PC-3 (cell line): ENCODE results near the gene LMCD1. TPM values are rescaled to one million over a fixed set of nuclear protein-coding genes. Genes with fewer than 3 reads are reported as not detected.
A peak's percentile ranks its signal among the peaks of the same experiment; 100 is the strongest.

ENCODE experiments used
- ATAC-seq: fragments of 200-7000 bp; cut with Tn5 transposase; 2 replicates; pipeline ENCODE4 v1.9.1; 2020; ENCODE audit warnings: mild to moderate bottlenecking, moderate library complexity
- Bru-seq: library from RNA; stranded (reverse); fragments of 400-500 nt; gene quantifications from one replicate; lab custom pipeline; 2021; lab: Mats Ljungman, UMichigan
- BruChase-seq, 2 experiments: library from RNA; stranded (reverse); fragments of 400-500 nt; gene quantifications; one replicate each; lab custom pipeline; 2021; lab: Mats Ljungman, UMichigan
- BruUV-seq: library from RNA; stranded (reverse); fragments of 400-500 nt; replicated peaks from 2 replicates; lab custom pipeline; 2021; lab: Mats Ljungman, UMichigan
- CTCF ChIA-PET: fragments of 300-600 bp; sonication (Branson Sonifier 250); formaldehyde crosslinking; loops from one replicate; lab custom pipeline; 2022; ENCODE audit warnings: antibody characterized with exemption; lab: Charles Lee
- POLR2A ChIA-PET: fragments of 300-600 bp; sonication (Branson Sonifier 250); formaldehyde crosslinking; loops from one replicate; lab custom pipeline; 2022; ENCODE audit warnings: antibody characterized with exemption; ENCODE audit not compliant: unreplicated experiment; lab: Charles Lee
- DNase-seq: peaks from one replicate; pipeline ENCODE4 v3.0.0-alpha.2; 2015
- H2AFZ ChIP-seq: fragments of 300-600 bp; sonication (generic); 2 replicates; pipeline ENCODE4 v1.6.0; 2016; ENCODE audit warnings: antibody characterized with exemption, low read length
- H3F3A ChIP-seq: fragments of 300-600 bp; sonication (generic); one replicate; pipeline ENCODE4 v1.6.0; 2017; ENCODE audit warnings: antibody characterized with exemption, low read length, control low read depth, mild to moderate bottlenecking; ENCODE audit not compliant: unreplicated experiment
- H3K27ac ChIP-seq: fragments of 300-600 bp; sonication (generic); 2 replicates; pipeline ENCODE4 v1.5.1; 2016; ENCODE audit warnings: mild to moderate bottlenecking, low read length
- H3K27me3 ChIP-seq: fragments of 300-600 bp; sonication (generic); 2 replicates; pipeline ENCODE4 v1.6.1; 2016; ENCODE audit warnings: low read length, mixed read lengths
- H3K36me3 ChIP-seq: fragments of 300-600 bp; sonication (generic); 2 replicates; pipeline ENCODE4 v1.6.1; 2016; ENCODE audit warnings: low read depth, mixed run types, low read length, mixed read lengths
- H3K4me1 ChIP-seq: fragments of 300-600 bp; sonication (generic); 2 replicates; pipeline ENCODE4 v1.5.1; 2016; ENCODE audit warnings: low read length; ENCODE audit not compliant: insufficient read depth
- H3K4me2 ChIP-seq: fragments of 300-600 bp; sonication (generic); 2 replicates; pipeline ENCODE4 v1.6.0; 2016; ENCODE audit warnings: low read length
- H3K4me3 ChIP-seq: fragments of 300-600 bp; sonication (generic); 2 replicates; pipeline ENCODE4 v1.5.1; 2016; ENCODE audit warnings: mild to moderate bottlenecking, low read length, mixed read lengths
- H3K79me2 ChIP-seq: fragments of 300-600 bp; sonication (generic); 2 replicates; pipeline ENCODE4 v1.6.1; 2017; ENCODE audit warnings: low read length, mixed read lengths
- H3K9ac ChIP-seq: fragments of 300-600 bp; sonication (generic); 2 replicates; pipeline ENCODE4 v1.6.0; 2016; ENCODE audit warnings: mild to moderate bottlenecking, low read length
- H3K9me2 ChIP-seq: fragments of 300-600 bp; sonication (generic); replicated peaks from 2 replicates; pipeline ENCODE4 v1.6.1; 2016; ENCODE audit warnings: mixed run types, low read length, mixed read lengths
- H3K9me3 ChIP-seq: fragments of 300-600 bp; sonication (generic); 2 replicates; pipeline ENCODE4 v1.6.1; 2016; ENCODE audit warnings: low read length, mixed read lengths
- H4K20me1 ChIP-seq: fragments of 300-600 bp; sonication (generic); 2 replicates; pipeline ENCODE4 v1.6.1; 2016; ENCODE audit warnings: low read length, mixed read lengths
- EZH2 ChIP-seq: fragments of 300-600 bp; sonication (generic); IDR thresholded peaks from one replicate; pipeline ENCODE4 v1.6.1; 2017; ENCODE audit warnings: antibody characterized with exemption, mild to moderate bottlenecking, low read length; ENCODE audit not compliant: unreplicated experiment
- EZH2phosphoT487 ChIP-seq: fragments of 300-600 bp; sonication (generic); IDR thresholded peaks from 2 replicates; pipeline ENCODE4 v1.6.1; 2018; ENCODE audit warnings: mild to moderate bottlenecking, antibody characterized with exemption, low read length, borderline replicate concordance
- intact Hi-C: fragments of 100-400 bp; cut with micrococcal nuclease; formaldehyde crosslinking; loops from 2 replicates; pipeline ENCODE4 v1.9.0; 2023
- long read RNA-seq: library from polyadenylated mRNA; unstranded; transcript quantifications from one replicate; pipeline ENCODE4 v2.0.0, GENCODE V29; 2021; ENCODE audit not compliant: unreplicated experiment
- total RNA-seq: library from RNA; depleted of rRNA; stranded (reverse); fragments of >200 nt; gene quantifications from 2 replicates; pipeline ENCODE4 v1.2.3, GENCODE V29; 2014; rRNA removed
- TF ChIP-seq, protein P1 (sequence below): fragments of 300-600 bp; sonication (generic); conservative IDR thresholded peaks from 2 replicates; pipeline ENCODE4 v1.5.1; 2017; ENCODE audit warnings: antibody characterized with exemption, low read depth, mild to moderate bottlenecking, low read length

The LMCD1 gene, protein sequence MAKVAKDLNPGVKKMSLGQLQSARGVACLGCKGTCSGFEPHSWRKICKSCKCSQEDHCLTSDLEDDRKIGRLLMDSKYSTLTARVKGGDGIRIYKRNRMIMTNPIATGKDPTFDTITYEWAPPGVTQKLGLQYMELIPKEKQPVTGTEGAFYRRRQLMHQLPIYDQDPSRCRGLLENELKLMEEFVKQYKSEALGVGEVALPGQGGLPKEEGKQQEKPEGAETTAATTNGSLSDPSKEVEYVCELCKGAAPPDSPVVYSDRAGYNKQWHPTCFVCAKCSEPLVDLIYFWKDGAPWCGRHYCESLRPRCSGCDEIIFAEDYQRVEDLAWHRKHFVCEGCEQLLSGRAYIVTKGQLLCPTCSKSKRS
- total RNA-seq, result 8.2 and 9.1 TPM in 2 replicates
- Bru-seq, nascent RNA, result percentile 40 among the genes with signal in this experiment
- BruChase-seq, experiment 1, labeled RNA remaining after a 6-hour chase, result percentile 30 among the genes with signal in this experiment
- BruChase-seq, experiment 2, labeled RNA remaining after a 2-hour chase, result percentile 30 among the genes with signal in this experiment
- long read RNA-seq, full-length matches to known transcripts, result 3 of 5 reads
- long read RNA-seq, partial matches to known transcripts, result 2 of 5 reads
- long read RNA-seq, other reads (novel, unspliced or antisense), result 0 of 5 reads

- Histone ChIP-seq H3K36me3 (no peaks in the 10 kb centered on the region), H3K27ac (peak within 1 kb of the TSS; percentile 83), H3F3A (peaks cover 17% of the 10 kb centered on the region), H3K4me1 (peaks cover 89% of the 10 kb centered on the region), H3K27me3 (no peaks in the 10 kb centered on the region), H3K9ac (peak within 1 kb of the TSS; percentile 76), H3K4me3 (peak within 1 kb of the TSS; percentile 65), H4K20me1 (no peaks in the 10 kb centered on the region), H3K4me2 (peak within 1 kb of the TSS; percentile 89), H3K9me3 (no peaks in the 10 kb centered on the region), H3K9me2 (no peaks in the 10 kb centered on the region), H3K79me2 (no peaks in the 10 kb centered on the region), H2AFZ (peak within 1 kb of the TSS; percentile 82)
- CTCF ChIA-PET, result interaction anchor here (0.6 to 1.3 kb wide), 4 partner anchors 20 to 90 kb away, joined by 4 to 16 read pairs (median 4); no protein-coding TSS in a partner anchor
- intact Hi-C loops, result loop anchor here (1.0 kb wide), 4 partner anchors 18 to 368 kb away; no protein-coding TSS in a partner anchor
- POLR2A ChIA-PET, result interaction anchor here (0.5 to 1.7 kb wide), 7 partner anchors 9 to 918 kb away, joined by 3 to 13 read pairs (median 8); no protein-coding TSS in a partner anchor
- no peak for TF ChIP-seq EZH2phosphoT487
- TF ChIP-seq, protein P1, sequence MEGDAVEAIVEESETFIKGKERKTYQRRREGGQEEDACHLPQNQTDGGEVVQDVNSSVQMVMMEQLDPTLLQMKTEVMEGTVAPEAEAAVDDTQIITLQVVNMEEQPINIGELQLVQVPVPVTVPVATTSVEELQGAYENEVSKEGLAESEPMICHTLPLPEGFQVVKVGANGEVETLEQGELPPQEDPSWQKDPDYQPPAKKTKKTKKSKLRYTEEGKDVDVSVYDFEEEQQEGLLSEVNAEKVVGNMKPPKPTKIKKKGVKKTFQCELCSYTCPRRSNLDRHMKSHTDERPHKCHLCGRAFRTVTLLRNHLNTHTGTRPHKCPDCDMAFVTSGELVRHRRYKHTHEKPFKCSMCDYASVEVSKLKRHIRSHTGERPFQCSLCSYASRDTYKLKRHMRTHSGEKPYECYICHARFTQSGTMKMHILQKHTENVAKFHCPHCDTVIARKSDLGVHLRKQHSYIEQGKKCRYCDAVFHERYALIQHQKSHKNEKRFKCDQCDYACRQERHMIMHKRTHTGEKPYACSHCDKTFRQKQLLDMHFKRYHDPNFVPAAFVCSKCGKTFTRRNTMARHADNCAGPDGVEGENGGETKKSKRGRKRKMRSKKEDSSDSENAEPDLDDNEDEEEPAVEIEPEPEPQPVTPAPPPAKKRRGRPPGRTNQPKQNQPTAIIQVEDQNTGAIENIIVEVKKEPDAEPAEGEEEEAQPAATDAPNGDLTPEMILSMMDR, result no peak
- no peak for TF ChIP-seq EZH2
- no TSS peak for BruUV-seq
- DNase-seq (peak; percentile 97), ATAC-seq (peak; percentile 86)
Measured at GRCh38 chr3:8501371-8502131, at the start of gene LMCD1. Gene LMCD1 (plus strand): TSS chr3:8501823. CDS start chr3:8501939, 116 bp downstream.

GRCh38 chr3:8452112-8452511 is 49.5 kb upstream of the LMCD1 start:
- Histone ChIP-seq H3K4me1 (peaks cover 7% of the 10 kb centered on the region; the same call in 1 of the 2 replicates), H3K79me2 (no peaks in the 10 kb centered on the region), H3K36me3 (no peaks in the 10 kb centered on the region), H3K9ac (no peak overlapping the region), H3K9me3 (no peaks in the 10 kb centered on the region), H2AFZ (0 out of 2 replicates have a peak overlapping the region, but pooled peaks have one; percentile 13), H4K20me1 (no peaks in the 10 kb centered on the region), H3K9me2 (no peaks in the 10 kb centered on the region), H3F3A (no peaks in the 10 kb centered on the region), H3K4me2 (no peak overlapping the region), H3K27ac (no peak overlapping the region), H3K27me3 (no peaks in the 10 kb centered on the region), H3K4me3 (no peak overlapping the region)
- no peak for TF ChIP-seq EZH2phosphoT487
- CTCF ChIA-PET, result no interaction called here
- POLR2A ChIA-PET, result no interaction called here
- DNase-seq (no peak), ATAC-seq (no peak)
- intact Hi-C loops, result no loop called here
- no TSS peak for BruUV-seq

DNA sequence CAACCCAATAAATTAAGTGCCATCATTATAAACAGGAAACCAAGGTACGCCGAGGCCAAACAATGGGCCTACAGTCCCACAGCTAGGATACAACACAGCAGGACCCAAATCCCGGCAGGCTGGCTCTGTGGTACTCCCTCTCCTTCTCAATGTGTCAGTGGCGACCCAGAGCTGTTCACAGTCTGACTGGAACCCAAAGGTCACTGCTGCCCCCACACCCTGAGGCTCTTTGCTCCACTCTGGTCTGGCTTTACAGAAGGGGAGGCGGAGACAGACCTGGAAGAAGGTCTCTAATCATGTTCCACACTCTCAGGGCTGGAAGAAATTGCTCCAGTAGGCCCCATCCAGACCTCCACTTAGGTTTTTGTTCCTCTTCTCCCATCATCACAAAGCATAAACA is 48.5 kb upstream of the LMCD1 start:
- H2AFZ ChIP-seq, result no peak overlapping the region
- no peaks in the 10 kb centered on the region for H3K27me3 ChIP-seq
- intact Hi-C loops, result no loop called here
- no peak overlapping the region for H3K4me3 ChIP-seq
- no peak for ATAC-seq
- H3K9me3 ChIP-seq, result no peaks in the 10 kb centered on the region
- no peak overlapping the region for H3K9ac ChIP-seq
- H3K9me2 ChIP-seq, result no peaks in the 10 kb centered on the region
- H3K36me3 ChIP-seq, result no peaks in the 10 kb centered on the region
- no TSS peak for BruUV-seq
- no peak overlapping the region for H3K4me2 ChIP-seq
- no peak for DNase-seq
- no peaks in the 10 kb centered on the region for H4K20me1 ChIP-seq
- no peaks in the 10 kb centered on the region for H3K4me1 ChIP-seq
- no peaks in the 10 kb centered on the region for H3K79me2 ChIP-seq
- ChIA-PET CTCF (no interaction called here), POLR2A (no interaction called here)
- H3F3A ChIP-seq, result no peaks in the 10 kb centered on the region
- TF ChIP-seq, protein P1, result no peak
- no peak for TF ChIP-seq EZH2phosphoT487
- no peak for TF ChIP-seq EZH2
- no peak overlapping the region for H3K27ac ChIP-seq
